ENCODE measurements around the gene LAMA4. TPM values are rescaled to one million over a fixed set of nuclear protein-coding genes. Genes with fewer than 3 reads are reported as not detected.
A peak's percentile ranks its signal among the peaks of the same experiment; 100 is the strongest.

The LAMA4 gene
- total RNA-seq, 1 donor from 2014 or later = 103 TPM

GRCh38 chr6:112225691-112226090, 28.7 kb downstream of the LAMA4 start:
- peak overlapping the region; percentile 89 for H3K27ac ChIP-seq (replicated peaks)
- H3K4me3 ChIP-seq = no peak overlapping the region
- H3K9me3 ChIP-seq (replicated peaks) = no peaks in the 10 kb centered on the region
- intact Hi-C loops (cut with micrococcal nuclease) = no loop called here
- DNase-seq = no peak
- peaks cover 2% of the 10 kb centered on the region for H3K36me3 ChIP-seq
- TF ChIP-seq, protein P1, sequence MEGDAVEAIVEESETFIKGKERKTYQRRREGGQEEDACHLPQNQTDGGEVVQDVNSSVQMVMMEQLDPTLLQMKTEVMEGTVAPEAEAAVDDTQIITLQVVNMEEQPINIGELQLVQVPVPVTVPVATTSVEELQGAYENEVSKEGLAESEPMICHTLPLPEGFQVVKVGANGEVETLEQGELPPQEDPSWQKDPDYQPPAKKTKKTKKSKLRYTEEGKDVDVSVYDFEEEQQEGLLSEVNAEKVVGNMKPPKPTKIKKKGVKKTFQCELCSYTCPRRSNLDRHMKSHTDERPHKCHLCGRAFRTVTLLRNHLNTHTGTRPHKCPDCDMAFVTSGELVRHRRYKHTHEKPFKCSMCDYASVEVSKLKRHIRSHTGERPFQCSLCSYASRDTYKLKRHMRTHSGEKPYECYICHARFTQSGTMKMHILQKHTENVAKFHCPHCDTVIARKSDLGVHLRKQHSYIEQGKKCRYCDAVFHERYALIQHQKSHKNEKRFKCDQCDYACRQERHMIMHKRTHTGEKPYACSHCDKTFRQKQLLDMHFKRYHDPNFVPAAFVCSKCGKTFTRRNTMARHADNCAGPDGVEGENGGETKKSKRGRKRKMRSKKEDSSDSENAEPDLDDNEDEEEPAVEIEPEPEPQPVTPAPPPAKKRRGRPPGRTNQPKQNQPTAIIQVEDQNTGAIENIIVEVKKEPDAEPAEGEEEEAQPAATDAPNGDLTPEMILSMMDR (IDR thresholded peaks at IDR 0.05; ENCODE audit: borderline replicate concordance) = no peak
- H3K27me3 ChIP-seq (ENCODE audit: low read depth) = no peaks in the 10 kb centered on the region
- H3K4me1 ChIP-seq = peaks cover 81% of the 10 kb centered on the region

- H3K4me3 ChIP-seq = no peak overlapping the region
- no peaks in the 10 kb centered on the region for H3K27me3 ChIP-seq (ENCODE audit: low read depth)
- TF ChIP-seq, protein P1 (IDR thresholded peaks at IDR 0.05; ENCODE audit: borderline replicate concordance) = no peak
- DNase-seq = no peak
- H3K9me3 ChIP-seq (replicated peaks) = no peaks in the 10 kb centered on the region
- H3K27ac ChIP-seq (replicated peaks) = peak overlapping the region; percentile 89
- H3K36me3 ChIP-seq = no peaks in the 10 kb centered on the region
- intact Hi-C loops (cut with micrococcal nuclease) = no loop called here
- H3K4me1 ChIP-seq = peaks cover 96% of the 10 kb centered on the region
Measured at GRCh38 chr6:112224088-112224487, 30.3 kb downstream of the LAMA4 start.

DNA sequence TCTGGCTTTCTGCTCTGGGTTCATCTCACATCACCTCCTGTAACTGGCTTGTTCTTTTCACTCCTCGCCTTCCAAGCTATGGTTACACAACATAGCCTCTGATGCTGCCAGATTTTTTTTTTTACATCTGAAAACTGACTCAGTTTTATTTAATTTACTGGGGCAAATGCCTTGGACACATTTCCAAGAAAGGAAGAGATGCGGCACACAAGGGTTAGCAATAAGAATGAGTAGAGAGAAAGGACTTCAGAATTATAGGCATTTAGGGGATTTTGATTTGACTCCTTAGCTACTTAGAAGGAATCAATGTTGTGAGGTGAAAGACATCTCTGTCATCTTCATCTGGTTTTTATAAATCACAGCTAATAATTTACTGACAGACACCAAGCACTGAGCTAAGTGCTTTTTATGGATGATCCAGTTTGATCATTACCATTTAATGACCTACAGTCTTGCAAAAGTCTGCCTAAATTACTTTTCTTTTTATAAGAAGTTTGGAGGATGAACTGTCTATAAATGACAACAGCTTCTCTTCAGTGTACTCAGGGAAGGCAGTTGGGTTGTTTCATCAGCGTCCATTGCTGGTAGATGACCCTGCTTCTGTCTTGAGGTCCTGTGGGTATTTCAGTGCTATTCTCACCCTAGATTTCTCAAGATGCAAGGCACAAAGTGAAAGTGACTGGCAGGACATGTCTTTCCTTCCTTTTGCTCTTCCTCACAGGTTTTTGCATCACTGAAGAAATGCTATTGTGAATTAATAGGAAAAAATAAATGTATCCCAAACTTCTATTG, 31.1 kb downstream of the LAMA4 start:
- H3K36me3 ChIP-seq = no peaks in the 10 kb centered on the region
- no peak for DNase-seq
- no peaks in the 10 kb centered on the region for H3K9me3 ChIP-seq (replicated peaks)
- no peaks in the 10 kb centered on the region for H3K27me3 ChIP-seq (ENCODE audit: low read depth)
- H3K27ac ChIP-seq (replicated peaks) = peak overlapping the region; percentile 89
- H3K4me1 ChIP-seq = peaks cover 97% of the 10 kb centered on the region
- intact Hi-C loops (cut with micrococcal nuclease) = no loop called here
- TF ChIP-seq, protein P1 (IDR thresholded peaks at IDR 0.05; ENCODE audit: borderline replicate concordance) = no peak
- no peak overlapping the region for H3K4me3 ChIP-seq

DNA sequence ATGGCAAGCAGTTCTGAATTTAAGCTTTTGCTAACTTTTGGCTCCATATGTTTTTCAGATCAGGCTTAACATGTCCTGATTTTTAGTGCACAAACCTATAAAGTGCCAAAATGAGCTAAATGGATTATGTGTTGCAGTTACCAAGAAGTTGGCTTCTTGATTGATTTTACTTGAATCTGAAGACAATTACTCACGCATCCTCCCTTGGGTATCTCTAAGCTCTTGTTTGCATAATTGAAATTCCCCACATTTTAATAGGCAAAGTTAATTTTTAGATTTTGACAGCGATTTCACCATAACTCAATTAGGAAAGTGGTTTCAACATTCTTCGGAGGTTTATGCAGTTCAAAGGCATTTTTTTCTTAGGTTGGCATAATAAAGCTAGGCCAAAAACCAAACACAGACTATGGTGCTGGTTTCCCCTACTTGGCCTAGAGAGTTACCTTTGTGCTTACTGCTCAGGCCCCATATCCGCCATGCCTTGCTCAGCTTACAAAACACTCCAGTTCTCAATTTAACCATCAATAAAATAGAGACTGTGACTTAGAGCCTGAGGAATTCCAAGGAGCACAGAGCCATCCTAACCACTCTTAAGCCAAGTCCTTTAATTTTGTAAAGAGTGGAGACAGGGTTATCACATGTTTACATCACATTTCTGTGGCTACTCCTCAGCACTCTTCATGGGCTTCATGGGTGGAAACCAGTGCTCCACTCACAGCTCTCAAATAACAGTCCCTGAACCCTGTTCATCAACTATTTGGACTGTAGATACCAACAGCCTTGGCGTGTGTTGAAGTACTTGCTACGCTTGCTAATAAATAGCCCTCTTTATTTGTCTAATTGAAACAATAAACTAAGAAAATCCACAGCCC, 32.1 kb downstream of the LAMA4 start:
- Histone ChIP-seq H3K27ac (replicated peaks) (peak overlapping the region; percentile 89), H3K36me3 (no peaks in the 10 kb centered on the region), H3K4me3 (no peak overlapping the region), H3K27me3 (ENCODE audit: low read depth) (no peaks in the 10 kb centered on the region), H3K4me1 (peaks cover 97% of the 10 kb centered on the region), H3K9me3 (replicated peaks) (no peaks in the 10 kb centered on the region)
- TF ChIP-seq, protein P1 (IDR thresholded peaks at IDR 0.05; ENCODE audit: borderline replicate concordance) = no peak
- no peak for DNase-seq
- intact Hi-C loops (cut with micrococcal nuclease) = no loop called here

DNA sequence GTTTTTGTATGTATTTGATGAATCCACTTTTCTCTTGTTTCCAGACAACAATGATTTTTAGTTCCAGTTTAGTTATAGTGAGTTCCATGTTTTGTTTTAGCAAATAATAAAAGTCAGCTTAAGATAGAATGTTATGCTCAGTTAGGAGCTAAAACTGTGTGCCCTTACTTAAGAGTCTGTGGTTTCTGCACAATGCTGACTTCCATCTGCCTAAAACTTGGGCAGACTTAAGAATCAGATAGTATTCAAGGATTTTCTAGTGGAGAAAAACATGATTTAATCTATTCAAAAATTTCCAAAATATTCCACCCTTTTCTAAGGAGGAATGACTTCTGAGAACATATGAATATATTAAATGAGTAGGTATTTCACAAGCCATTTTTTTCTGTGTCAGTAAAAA, 32.8 kb downstream of the LAMA4 start:
- TF ChIP-seq, protein P1 (IDR thresholded peaks at IDR 0.05; ENCODE audit: borderline replicate concordance) = no peak
- no peak for DNase-seq
- intact Hi-C loops (cut with micrococcal nuclease) = no loop called here
- Histone ChIP-seq H3K36me3 (no peaks in the 10 kb centered on the region), H3K27ac (replicated peaks) (peak overlapping the region; percentile 89), H3K4me1 (peaks cover 97% of the 10 kb centered on the region), H3K9me3 (replicated peaks) (no peaks in the 10 kb centered on the region), H3K27me3 (ENCODE audit: low read depth) (no peaks in the 10 kb centered on the region), H3K4me3 (no peak overlapping the region)

Measured in left ventricle myocardium inferior (tissue), 1 donor.